ENCODE measurements around the gene B3GNT4.

The B3GNT4 gene

DNA sequence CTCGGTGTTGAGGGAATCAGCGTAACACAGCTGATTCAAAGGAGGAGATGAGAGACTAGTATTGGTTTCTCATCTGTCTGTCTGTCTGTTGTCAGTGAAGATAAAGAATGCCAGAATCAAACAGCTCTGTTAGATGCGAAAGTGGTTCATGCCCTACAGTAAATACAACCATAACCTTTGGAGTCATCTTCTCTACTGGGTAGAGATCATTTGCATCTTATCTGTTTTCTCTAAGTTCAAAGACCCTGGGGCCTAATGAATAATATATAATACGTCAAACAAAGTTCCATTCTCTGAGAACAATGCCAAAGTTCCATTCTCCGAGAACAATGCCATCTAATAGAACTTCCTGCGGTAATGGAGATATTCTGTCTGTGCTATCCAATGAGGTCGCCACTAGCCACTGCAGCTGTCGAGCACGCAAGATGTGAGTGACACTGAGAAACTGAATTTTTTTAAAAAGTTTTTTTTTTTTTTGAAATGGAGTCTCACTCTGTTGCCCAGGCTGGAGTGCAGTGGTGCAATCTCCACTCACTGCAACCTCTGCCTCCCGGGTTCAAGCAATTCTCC is 36.1 kb upstream of the B3GNT4 start:
- no peak overlapping the region for H3K4me3 ChIP-seq (IDR thresholded peaks at IDR 0.05; ENCODE audit: insufficient read depth, low read depth, low read length)
- no peak overlapping the region for H3K27ac ChIP-seq
- no peaks in the 10 kb centered on the region for H3K4me1 ChIP-seq (ENCODE audit: low read depth, poor library complexity, severe bottlenecking)
- H3K27me3 ChIP-seq (ENCODE audit: insufficient read depth, low read depth): no peaks in the 10 kb centered on the region
- TF ChIP-seq CTCF (conservative IDR thresholded peaks at IDR 0.05; ENCODE audit: low read depth, low read length): no peak
- no peaks in the 10 kb centered on the region for H4K20me1 ChIP-seq (ENCODE audit: insufficient read depth)
- no peaks in the 10 kb centered on the region for H3K79me2 ChIP-seq (ENCODE audit: insufficient read depth, low read depth)
- no peak overlapping the region for H3K4me2 ChIP-seq
- H2AFZ ChIP-seq (ENCODE audit: low read depth): no peak overlapping the region
- no peaks in the 10 kb centered on the region for H3K36me3 ChIP-seq (ENCODE audit: insufficient read depth)
- H3K9ac ChIP-seq: no peak overlapping the region

DNA sequence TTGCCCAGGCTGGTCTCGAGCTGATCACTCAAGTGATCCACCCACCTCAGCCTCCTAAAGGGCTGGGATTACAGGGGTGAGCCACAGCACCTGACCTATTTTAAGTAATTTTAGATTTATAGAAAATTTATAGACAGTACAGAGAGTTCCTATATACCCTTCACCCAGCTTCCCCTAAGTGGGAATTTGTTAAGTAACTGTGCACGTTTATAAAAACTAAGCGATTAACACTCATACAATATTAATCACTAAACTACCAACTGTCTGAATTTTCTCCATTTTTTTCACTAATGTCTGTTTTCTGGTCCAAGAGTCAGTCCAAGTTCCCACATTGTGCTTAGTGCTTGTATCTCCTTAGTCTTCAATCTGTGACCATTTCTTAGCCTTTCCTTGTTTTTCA is 35.0 kb upstream of the B3GNT4 start:
- Histone ChIP-seq H4K20me1 (ENCODE audit: insufficient read depth) (no peaks in the 10 kb centered on the region), H3K27me3 (ENCODE audit: insufficient read depth, low read depth) (no peaks in the 10 kb centered on the region), H3K36me3 (ENCODE audit: insufficient read depth) (no peaks in the 10 kb centered on the region), H3K4me1 (ENCODE audit: low read depth, poor library complexity, severe bottlenecking) (no peaks in the 10 kb centered on the region), H3K9ac (no peak overlapping the region), H3K27ac (no peak overlapping the region), H3K79me2 (ENCODE audit: insufficient read depth, low read depth) (no peaks in the 10 kb centered on the region), H3K4me3 (IDR thresholded peaks at IDR 0.05; ENCODE audit: insufficient read depth, low read depth, low read length) (no peak overlapping the region), H3K4me2 (no peak overlapping the region), H2AFZ (ENCODE audit: low read depth) (no peak overlapping the region)
- TF ChIP-seq CTCF (conservative IDR thresholded peaks at IDR 0.05; ENCODE audit: low read depth, low read length): no peak

- no peak overlapping the region for H3K4me2 ChIP-seq
- H3K4me1 ChIP-seq (ENCODE audit: low read depth, poor library complexity, severe bottlenecking): no peaks in the 10 kb centered on the region
- H2AFZ ChIP-seq (ENCODE audit: low read depth): no peak overlapping the region
- no peak overlapping the region for H3K27ac ChIP-seq
- H3K27me3 ChIP-seq (ENCODE audit: insufficient read depth, low read depth): no peaks in the 10 kb centered on the region
- H4K20me1 ChIP-seq (ENCODE audit: insufficient read depth): no peaks in the 10 kb centered on the region
- H3K9ac ChIP-seq: no peak overlapping the region
- H3K79me2 ChIP-seq (ENCODE audit: insufficient read depth, low read depth): no peaks in the 10 kb centered on the region
- H3K36me3 ChIP-seq (ENCODE audit: insufficient read depth): no peaks in the 10 kb centered on the region
- no peak for TF ChIP-seq CTCF (conservative IDR thresholded peaks at IDR 0.05; ENCODE audit: low read depth, low read length)
- H3K4me3 ChIP-seq (IDR thresholded peaks at IDR 0.05; ENCODE audit: insufficient read depth, low read depth, low read length): no peak overlapping the region
These were observed 32.1 kb upstream of the B3GNT4 start for GRCh38 chr12:122171399-122171798.

- no peak overlapping the region for H3K4me3 ChIP-seq (IDR thresholded peaks at IDR 0.05; ENCODE audit: insufficient read depth, low read depth, low read length)
- H3K4me2 ChIP-seq: no peak overlapping the region
- no peak overlapping the region for H3K9ac ChIP-seq
- H3K27ac ChIP-seq: no peak overlapping the region
- no peaks in the 10 kb centered on the region for H3K36me3 ChIP-seq (ENCODE audit: insufficient read depth)
- no peaks in the 10 kb centered on the region for H3K27me3 ChIP-seq (ENCODE audit: insufficient read depth, low read depth)
- TF ChIP-seq CTCF (conservative IDR thresholded peaks at IDR 0.05; ENCODE audit: low read depth, low read length): no peak
- no peaks in the 10 kb centered on the region for H3K4me1 ChIP-seq (ENCODE audit: low read depth, poor library complexity, severe bottlenecking)
- no peak overlapping the region for H2AFZ ChIP-seq (ENCODE audit: low read depth)
- H4K20me1 ChIP-seq (ENCODE audit: insufficient read depth): no peaks in the 10 kb centered on the region
- no peaks in the 10 kb centered on the region for H3K79me2 ChIP-seq (ENCODE audit: insufficient read depth, low read depth)
These were observed 31.1 kb upstream of the B3GNT4 start for GRCh38 chr12:122172262-122172939.

All from KMS-11 (cell line).